MM.1S (cell line): ENCODE data around the gene DNAJA4.

ENCODE experiments used
- CTCF ChIP-seq: fragments of 300-600 bp; sonication (generic); IDR thresholded peaks from 2 replicates; pipeline ENCODE4 v1.5.1; 2016; ENCODE audit warnings: antibody characterized with exemption, low read length, mixed read lengths
- EZH2 ChIP-seq: fragments of 300-600 bp; sonication (generic); optimal IDR thresholded peaks from 2 replicates; pipeline ENCODE3; 2017; ENCODE audit warnings: low read depth, mild to moderate bottlenecking, antibody characterized with exemption, low read length, mixed read lengths

GRCh38 chr15:78263351-78263781, 996 bp upstream of the DNAJA4 start:
- no peak for TF ChIP-seq CTCF
- no peak for TF ChIP-seq EZH2
